ENCODE results near the gene CTNNA1.

- TF ChIP-seq CTCF (IDR thresholded peaks at IDR 0.05) (no peak), POLR2A (IDR thresholded peaks at IDR 0.05) (no peak)
Observed at GRCh38 chr5:138712324-138712723, 40.9 kb upstream of the CTNNA1 start.

Data from thyroid gland (tissue), 4 donors.